Activated CD4-positive, alpha-beta T cell treated with anti-CD3 and anti-CD28 coated beads for 4 hours (primary cell): Measurements from ENCODE around the gene PLD4.
A peak's percentile ranks its signal among the peaks of the same experiment; 100 is the strongest.

Experiments used
- DNase-seq, 2 donors: peaks; one replicate each; pipeline ENCODE4 v3.0.0-alpha.2; 2020

PLD4 gene

DNA sequence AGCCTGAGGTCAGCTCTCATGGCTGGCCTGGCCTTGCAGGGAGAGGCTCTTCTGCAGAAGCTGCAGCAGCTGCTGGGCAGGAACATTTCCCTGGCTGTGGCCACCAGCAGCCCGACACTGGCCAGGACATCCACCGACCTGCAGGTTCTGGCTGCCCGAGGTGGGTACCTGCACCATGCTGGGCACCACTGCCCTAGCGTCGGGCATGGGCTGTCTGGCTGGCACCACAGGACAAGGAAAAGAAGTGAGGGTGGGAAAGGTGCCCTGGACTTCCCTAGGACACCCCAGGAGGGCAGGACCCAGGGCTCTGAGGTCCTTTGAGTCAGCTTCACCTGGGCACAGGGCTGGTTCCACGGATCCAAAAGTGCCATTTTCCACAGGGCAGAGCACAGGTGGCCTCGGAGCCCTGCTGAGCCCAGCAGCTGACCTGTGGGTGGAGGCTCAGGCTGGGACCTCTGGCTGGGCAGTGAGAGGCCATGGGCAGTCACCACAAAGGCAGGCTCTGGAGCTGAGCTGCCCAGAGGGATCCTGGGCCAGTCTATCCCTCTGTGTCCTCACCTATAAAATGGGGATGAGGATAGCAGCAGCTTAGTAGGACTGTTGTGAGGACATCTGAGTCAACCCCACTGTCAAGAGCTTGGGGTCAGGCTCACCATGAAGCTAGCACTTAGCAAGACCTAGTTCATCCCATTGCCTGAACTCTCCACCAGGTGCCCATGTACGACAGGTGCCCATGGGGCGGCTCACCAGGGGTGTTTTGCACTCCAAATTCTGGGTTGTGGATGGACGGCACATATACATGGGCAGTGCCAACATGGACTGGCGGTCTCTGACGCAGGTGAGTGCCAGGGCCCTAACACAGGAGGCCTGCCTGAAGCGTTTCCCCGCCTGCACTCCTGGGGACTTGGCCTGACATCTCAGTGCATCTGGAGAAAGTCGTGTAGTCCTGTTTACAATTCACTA, 4.9 kb downstream of the PLD4 start:
- no peak for DNase-seq

DNA sequence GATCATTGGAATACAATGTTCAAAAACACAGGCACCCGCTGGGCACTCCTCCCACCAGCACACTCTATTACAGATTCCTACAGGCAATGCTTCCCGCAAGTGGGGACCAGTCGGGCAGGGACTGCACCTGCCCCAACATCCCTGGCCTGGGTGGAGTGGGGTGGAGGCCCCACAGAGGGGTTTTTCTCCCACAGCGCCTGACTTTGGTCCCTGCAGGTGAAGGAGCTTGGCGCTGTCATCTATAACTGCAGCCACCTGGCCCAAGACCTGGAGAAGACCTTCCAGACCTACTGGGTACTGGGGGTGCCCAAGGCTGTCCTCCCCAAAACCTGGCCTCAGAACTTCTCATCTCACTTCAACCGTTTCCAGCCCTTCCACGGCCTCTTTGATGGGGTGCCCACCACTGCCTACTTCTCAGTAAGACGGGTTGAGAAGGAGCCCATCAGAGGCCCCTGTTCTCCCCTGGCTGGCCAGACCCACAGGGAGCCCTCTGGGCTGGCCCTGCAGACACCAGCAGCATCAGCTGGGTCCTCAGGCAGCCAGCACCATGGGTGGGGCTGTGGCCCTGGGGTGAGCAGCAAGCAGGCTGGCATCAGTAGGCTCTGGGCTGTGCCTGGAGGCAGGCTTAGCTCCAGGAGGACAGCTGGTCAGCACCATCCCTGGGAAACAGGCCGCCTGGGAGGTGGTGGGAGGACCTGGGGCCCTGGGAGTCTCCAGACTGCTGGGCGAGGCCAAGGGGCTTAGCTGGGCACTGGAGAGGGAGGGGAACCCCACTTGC, 6.0 kb downstream of the PLD4 start:
- DNase-seq, result no peak

DNA sequence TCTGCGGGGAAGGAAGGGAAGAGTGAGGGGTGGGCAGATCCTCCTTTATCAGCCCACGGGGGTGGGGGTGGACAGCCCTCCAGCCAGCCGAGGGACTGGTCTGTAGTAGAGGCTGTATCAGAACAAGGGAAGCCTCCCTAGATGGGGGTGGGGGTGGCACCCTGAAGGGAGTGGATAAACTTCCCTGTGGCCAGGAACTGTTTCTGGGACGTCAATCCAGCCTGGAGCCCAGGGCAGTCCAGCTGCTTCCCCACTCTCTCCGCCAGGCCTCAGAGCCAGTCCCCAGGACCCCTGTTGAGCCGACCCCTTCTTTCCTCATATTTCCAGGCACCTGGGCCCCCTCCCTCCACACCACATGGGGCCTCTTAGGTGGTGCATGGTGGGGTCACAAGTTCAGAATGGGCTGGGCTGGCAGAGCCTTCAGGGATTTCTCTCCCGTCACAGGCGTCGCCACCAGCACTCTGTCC, 6.7 kb downstream of the PLD4 start:
- DNase-seq, result no peak

DNA sequence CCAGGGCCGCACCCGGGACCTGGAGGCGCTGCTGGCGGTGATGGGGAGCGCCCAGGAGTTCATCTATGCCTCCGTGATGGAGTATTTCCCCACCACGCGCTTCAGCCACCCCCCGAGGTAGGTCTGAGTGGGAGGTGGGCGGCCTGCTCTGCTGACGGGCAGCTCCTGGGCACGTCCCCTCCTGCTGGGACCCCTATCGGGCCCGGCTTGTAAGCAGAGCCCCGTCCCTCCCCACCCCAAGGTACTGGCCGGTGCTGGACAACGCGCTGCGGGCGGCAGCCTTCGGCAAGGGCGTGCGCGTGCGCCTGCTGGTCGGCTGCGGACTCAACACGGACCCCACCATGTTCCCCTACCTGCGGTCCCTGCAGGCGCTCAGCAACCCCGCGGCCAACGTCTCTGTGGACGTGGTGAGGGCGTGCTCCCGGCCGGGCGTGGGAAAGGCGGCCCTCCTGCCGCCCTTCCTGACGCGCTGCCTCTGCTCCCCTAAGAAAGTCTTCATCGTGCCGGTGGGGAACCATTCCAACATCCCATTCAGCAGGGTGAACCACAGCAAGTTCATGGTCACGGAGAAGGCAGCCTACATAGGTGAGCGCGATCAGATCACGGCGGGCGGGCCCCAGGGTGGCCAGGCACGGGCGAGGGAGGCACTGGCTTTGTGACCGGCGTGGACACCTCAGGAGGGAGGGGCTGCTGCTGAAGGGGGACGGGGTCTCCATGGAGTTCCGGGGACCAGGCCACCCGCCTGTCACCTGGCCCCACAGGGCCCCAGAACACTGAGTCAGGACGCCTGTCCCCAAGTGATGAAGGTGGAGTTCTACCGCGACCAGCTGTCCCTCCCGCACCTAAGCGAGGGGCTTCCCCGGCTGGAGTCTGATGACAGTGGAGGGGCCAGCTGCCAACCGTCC, 7.3 kb downstream of the PLD4 start:
- DNase-seq, result no peak

DNA sequence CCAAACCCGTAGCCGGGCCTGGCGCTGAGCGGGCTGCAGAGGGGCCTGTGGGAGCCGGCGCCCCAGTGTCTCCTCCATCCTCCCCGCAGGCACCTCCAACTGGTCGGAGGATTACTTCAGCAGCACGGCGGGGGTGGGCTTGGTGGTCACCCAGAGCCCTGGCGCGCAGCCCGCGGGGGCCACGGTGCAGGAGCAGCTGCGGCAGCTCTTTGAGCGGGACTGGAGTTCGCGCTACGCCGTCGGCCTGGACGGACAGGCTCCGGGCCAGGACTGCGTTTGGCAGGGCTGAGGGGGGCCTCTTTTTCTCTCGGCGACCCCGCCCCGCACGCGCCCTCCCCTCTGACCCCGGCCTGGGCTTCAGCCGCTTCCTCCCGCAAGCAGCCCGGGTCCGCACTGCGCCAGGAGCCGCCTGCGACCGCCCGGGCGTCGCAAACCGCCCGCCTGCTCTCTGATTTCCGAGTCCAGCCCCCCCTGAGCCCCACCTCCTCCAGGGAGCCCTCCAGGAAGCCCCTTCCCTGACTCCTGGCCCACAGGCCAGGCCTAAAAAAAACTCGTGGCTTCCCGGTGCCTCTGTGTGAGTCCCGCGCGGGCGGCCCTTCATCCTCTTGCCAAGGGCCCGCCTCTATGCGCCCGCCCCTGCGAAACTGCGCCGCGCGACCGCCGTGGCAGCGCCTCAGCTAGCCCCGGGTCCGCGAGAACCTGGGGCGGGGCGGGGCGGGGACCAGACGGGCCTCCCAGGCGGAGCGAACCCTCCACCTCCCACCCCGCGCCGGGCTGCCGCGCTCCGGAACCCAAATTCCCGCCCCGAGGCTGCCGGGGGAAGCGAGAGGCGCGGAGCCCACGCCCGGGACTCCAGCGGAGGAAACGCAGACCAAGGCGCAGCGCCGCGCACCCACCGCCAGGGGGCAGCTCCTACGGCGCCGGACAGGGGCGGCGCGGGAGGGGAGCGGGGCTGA, 8.3 kb downstream of the PLD4 start:
- DNase-seq, result peak; percentile 81 to 88

DNA sequence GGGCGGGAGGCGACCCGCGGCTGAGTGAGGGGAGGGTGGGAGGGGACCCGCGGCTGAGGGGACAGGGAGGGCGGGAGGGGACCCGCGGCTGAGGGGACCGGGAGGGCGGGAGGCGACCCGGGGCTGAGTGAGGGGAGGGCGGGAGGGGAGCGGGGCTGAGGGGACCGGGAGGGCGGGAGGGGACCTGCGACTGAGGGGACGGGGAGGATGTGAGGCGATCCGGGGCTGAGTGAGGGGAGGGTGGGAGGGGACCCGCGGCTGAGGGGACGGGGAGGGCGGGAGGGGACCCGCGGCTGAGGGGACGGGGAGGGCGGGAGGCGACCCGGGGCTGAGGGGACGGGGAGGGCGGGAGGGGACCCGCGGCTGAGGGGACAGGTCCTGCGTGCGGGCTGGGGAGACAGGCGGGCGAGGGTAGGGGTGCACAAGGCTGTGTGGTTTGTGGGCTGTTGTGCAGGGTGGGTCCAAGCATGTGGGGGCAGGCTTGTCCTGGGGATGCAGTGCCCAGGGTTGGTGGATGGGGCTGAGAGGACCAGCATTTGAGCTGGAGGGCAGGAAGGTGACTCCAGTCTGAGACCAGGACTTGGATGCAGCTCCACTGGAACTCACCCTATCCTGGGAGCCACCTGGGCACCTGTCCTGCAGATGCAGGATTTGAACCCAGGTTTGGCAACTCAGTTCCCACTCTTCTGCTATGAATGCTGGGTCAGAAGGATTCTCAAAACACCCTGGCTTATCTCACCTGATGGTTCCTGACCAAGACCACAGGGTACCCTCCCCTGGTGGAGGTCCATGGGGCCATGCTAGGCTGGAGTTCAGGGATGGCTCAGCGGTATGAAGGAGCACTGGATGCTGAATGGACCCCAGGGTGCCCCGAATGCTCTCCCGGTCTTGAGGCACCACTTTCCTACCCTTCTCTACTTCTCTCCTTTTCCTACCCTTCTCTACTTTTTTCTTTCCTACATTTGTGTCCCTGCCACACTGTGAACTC, 9.4 kb downstream of the PLD4 start:
- DNase-seq, result no peak

DNA sequence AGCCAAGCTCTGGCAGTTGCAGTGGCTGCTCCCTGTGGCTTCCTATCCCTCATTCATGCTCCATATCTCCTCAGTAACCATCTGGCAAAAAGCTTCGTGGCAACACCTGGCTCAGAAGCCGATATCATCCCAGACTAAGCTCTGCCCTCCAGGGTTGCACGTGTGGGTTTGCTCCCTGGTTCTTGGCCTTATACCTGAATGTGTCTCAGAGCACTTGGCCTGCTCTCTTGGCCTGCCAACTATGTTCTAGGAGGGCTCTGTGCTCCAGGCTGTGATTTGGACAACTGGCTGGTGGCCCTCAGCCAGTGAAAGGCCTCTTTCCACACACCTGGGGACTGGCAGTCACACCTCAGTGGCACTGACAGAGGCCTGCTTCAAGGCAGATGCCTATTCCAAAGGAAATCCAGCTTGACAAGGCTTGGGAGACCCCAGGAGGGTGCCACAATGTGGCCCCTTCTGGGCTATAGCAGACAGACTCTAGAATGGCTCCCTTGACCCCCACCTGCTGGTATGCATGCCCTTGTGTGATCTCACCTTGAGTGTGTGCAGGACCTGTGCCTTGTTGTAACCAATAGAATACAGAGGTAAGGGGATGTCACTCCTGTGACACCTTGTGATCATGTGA, 10.5 kb downstream of the PLD4 start:
- DNase-seq, result no peak

DNA sequence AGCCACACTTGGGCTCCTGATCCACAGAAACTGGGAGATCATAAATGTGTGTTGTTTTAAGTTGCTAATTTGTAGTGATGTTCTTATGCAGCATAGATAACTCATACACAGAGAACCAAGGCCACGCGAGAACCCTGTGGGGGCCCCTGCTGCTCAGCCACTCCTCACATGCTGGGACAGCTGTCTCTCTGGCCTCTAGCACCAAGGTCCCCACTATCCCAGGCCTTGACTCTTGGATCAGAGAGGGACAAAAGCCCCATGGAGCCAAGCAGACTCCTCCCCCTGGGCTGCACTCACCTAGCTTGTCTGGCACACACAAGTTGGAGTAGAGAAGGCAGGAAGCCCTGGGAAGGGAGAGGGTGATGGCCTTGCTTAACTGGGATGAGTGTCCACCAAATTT, 11.3 kb downstream of the PLD4 start:
- DNase-seq, result no peak

DNA sequence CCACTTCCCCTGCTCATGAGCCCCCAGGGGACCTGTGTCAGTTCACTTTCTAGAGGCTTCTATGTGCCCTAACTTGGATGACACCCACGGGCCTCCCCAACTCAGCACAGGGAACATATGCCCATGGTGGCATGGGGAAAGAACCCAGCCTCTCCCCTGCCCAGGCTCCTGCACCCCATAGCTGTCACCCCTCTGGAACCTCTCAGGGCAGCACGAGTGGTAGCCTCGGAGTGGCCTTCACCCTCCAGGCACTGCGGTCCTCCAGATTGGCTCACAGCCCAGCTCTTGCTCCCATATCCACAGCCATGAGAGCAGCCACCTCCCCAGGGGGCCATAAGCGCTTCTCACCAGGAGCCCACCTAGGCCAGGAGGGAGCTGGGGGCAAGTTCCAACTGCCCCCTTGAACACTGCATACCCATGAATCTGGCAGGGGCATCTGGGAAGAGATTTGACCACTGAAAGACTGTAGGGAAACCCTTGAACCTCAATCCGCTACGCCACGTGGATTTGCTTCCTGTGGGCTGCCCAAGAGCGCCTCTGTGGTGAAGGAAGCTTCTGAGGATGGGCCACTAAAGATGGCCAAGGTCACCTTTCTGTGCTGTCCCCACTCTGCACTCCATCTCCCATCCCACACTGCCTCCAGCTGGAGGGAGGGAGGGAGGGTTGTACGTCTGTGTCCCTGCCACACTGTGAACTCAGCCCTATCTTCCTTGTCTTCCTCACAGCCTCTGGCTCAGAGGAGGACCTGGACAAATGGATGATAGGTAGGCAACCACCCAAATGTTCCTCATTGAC, 11.9 kb downstream of the PLD4 start:
- no peak for DNase-seq

DNA sequence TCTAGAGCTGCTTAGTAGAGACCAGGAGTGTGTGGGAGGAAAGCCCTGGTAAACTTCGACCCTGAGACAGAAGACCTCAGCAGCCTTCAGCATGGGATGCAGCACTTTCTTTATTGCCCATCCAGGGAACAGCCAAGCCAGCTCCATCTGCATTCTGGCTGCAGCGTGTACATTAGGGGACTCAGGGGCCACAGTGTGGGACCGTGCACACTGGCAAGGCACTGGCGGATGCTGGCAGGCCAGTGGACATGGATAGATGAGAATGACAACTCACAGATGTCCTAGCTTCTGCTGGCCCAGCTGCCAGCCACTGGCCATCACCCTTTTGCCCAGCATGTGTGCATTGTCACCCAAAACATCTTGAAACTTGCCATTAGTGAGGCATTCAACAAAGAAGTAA, 12.5 kb downstream of the PLD4 start:
- no peak for DNase-seq

DNA sequence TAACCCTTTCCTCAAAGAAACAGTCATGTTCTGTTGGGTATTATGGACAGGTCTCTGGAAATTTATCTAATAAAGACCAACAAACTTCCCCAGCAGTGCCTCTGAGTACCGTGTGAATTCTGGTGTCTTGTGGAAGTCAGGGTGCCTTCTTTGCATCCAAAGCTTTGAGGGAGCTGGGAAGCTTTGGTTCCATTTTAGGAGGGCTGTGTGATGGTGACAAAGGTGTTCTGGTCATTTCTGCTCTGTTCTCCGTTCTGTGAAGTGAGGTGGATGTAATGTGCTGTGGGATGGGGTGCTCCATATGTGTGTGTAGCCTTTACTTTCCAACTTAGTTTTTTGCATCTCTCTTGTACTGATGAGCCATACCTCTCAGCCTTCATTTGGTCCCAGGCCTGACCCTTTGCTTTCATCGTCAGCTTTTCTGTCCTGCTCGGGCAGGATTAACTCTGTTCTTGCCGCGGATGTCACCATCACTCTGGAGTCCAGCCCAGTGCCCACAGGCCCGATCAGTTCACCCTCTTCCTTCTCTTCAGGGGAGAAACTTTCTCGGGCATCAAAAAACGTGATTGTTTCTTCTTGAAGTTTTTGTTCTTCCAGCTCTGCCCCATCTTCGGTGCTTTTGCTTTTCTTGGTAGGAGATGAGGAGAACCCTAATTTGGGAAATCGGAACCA, 13.2 kb downstream of the PLD4 start:
- DNase-seq, result no peak

DNA sequence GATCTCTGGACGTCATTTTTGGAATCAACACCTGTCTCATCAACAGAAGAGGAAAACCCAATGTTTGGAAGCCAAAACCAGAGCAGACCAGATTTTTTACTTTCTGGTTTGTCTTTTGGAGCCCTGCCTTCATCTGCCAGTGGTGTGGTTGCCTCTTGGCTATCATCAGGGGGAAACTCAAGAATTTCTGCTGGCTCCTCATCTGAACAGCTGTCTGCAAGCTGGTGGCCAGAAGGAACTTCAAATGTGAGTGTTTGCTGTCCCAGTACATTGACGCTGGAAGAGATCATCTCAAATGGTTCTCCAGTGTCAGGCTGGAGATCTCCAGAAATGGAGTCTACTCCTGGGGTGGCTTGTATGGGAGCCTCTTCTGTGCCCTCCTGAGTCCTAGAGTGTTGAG, 13.8 kb downstream of the PLD4 start:
- DNase-seq, result no peak

DNA sequence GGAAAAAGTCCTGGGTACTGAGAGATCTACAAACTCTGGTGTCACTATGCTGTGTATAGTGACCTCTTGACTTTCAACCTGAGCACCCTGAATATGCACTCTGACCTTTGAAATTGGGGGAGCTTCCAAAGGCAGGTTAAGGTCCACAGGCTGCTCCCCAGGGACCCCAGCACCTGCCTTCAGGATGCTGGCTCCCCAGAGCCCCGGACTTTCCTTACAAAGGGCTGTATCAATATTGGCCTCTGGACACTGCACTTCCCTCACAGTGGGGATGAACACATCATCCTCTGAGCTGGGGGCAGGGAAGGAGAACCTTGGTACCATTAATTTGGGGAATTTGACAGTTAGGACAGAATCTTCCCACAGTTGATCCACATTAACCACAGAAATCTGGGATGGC, 14.3 kb downstream of the PLD4 start:
- DNase-seq, result no peak

DNA sequence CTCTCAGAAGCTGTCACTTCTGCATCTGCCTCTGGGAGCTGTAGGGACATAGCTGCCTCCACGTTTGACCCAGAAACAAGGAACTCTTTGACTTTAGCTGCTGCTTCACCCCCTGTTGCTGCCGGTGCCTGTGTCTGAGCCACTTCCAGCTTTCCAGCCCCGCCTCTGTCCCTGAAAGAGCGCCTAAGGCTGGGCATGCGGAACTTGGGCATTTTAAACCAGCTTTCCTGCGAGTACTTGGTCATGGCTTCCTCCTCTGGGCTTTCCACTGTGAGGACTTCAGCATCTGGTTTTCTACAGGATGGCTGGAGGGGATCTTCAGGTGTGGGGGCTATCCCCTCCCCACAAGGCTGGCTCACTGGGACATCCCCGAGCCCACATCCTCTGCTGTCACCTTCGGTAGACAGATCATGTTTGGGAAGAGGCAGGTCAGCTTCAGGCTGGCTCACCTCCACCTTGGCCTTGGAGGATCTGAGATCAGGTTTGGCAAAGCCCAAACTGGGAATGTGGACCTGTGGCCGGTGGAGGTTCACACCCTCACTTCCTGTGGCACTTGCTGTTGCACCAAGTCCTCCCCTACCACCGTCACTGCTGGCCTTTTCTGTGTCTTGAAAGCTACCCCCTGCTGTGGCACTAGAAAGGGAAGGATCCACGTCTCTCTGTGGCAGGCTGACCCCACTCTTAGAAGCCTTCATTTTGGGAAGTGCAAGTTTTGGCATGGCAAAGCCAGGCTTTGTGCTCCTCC, 15.2 kb downstream of the PLD4 start:
- no peak for DNase-seq

DNA sequence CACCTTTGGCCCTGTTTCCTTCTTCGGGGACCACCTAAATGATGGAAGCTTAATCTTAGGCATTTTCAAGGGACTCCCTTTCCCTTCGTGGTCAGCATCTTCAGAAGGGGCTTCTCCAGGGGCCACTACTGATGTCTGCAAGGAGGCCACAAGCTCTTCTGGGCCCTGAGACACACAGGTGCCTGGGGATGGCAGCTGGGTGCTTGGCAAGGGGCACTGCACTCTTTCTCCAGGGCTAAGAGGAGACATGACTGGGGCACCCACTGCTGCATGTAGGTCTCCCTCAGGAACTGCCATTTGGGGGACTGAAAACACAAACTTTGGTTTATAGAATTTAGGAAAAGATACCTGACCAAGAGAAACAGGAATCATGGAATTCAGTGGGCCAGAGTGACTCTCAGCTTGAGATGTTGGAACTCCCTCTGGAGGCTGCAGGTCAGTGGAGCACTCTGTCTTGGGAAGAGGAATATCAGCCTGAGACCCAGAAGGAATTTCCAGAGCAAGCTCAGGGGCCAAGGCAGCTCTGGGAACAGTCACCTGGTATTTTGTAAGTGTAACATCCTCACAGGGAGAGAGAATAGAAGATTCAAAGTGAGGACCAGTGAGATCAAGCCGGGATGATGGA, 16.0 kb downstream of the PLD4 start:
- no peak for DNase-seq

DNA sequence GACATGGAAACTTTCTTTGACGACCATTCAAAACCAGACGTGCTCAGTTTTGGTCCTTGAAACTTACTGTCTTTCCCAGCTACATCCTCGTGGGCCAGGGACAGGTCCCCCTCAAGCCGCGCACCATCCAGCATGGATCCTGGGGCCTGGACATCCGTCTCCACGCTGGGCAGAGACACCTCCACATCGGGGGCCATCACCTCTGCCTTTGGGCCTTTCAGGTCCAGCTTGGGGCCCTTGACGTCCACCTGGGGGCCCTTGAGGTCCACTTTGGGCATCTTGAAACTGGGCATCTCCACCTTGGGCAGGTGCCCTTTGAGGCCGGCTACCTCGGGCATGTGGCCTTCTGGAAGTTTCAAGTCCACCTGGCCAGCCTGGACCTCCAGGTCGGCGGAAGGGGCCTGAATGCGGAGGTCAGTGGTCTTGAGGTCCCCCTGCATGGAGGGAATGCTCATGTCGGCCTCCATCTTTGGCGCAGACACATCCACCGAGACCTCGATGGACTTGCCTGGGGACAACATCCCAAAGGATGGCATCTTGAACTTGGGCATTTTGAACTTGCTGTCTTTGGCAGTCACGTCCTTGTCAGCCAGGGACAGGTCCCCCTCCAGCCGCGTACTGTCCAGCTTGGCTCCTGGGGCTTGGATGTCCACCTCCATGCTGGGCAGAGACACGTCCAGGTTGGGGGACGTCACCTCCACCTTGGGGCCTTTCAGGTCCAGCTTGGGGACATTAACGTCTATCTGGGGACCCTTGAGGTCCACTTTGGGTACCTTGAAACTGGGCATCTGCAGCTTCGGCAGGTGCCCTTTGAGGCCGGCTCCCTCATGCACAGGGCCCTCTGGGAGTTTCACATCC, 17.1 kb downstream of the PLD4 start:
- no peak for DNase-seq
